Endodermal cell (in vitro differentiated cells): ENCODE results near the gene PRR14L. TPM values are rescaled to one million over a fixed set of nuclear protein-coding genes. Genes with fewer than 3 reads are reported as not detected.
A peak's percentile ranks its signal among the peaks of the same experiment; 100 is the strongest.

Experiments
- DNase-seq: peaks from one replicate; pipeline ENCODE4 v3.0.0-alpha.2; 2017
- H3K27ac ChIP-seq: 2 replicates; pipeline ENCODE4 v1.5.1; 2013; ENCODE audit warnings: mild to moderate bottlenecking, low read depth, low read length, moderate library complexity
- H3K27me3 ChIP-seq: 2 replicates; pipeline ENCODE4 v1.6.1; 2013; ENCODE audit warnings: mild to moderate bottlenecking, low read length, moderate library complexity; ENCODE audit not compliant: insufficient read depth, control insufficient read depth, poor library complexity, severe bottlenecking
- H3K36me3 ChIP-seq: 2 replicates; pipeline ENCODE4 v1.7.0; 2013; ENCODE audit warnings: mild to moderate bottlenecking, low read length, moderate library complexity; ENCODE audit not compliant: control insufficient read depth, insufficient read depth
- H3K4me1 ChIP-seq: one replicate; pipeline ENCODE4 v1.7.0; 2013; ENCODE audit warnings: low read length; ENCODE audit not compliant: control insufficient read depth, insufficient read depth
- H3K4me3 ChIP-seq: 2 replicates; pipeline ENCODE4 v1.5.1; 2013; ENCODE audit warnings: mild to moderate bottlenecking, low read length, moderate library complexity
- H3K9ac ChIP-seq: 2 replicates; pipeline ENCODE4 v1.6.1; 2013; ENCODE audit warnings: mild to moderate bottlenecking, low read length, moderate library complexity; ENCODE audit not compliant: poor library complexity, severe bottlenecking; ENCODE audit errors: extremely low read depth
- H3K9me3 ChIP-seq: 2 replicates; pipeline ENCODE4 v1.6.1; 2013; ENCODE audit warnings: mild to moderate bottlenecking, low read length, moderate library complexity; ENCODE audit not compliant: control insufficient read depth
- H3K27ac Mint-ChIP-seq: 2 replicates; pipeline ENCODE4 v1.8.0; 2020; ENCODE audit warnings: mixed read lengths
- H3K27me3 Mint-ChIP-seq: 2 replicates; pipeline ENCODE4 v1.8.0; 2021; ENCODE audit warnings: mild to moderate bottlenecking, mixed read lengths; ENCODE audit not compliant: insufficient read depth
- H3K36me3 Mint-ChIP-seq: 2 replicates; pipeline ENCODE4 v1.8.0; 2020; ENCODE audit warnings: low read depth, mixed read lengths
- H3K4me1 Mint-ChIP-seq: 2 replicates; pipeline ENCODE4 v1.8.0; 2020; ENCODE audit warnings: mixed read lengths
- H3K4me3 Mint-ChIP-seq: 2 replicates; pipeline ENCODE4 v1.8.0; 2020; ENCODE audit warnings: mild to moderate bottlenecking, moderate library complexity, mixed read lengths
- H3K9me3 Mint-ChIP-seq: 2 replicates; pipeline ENCODE4 v1.8.0; 2020; ENCODE audit warnings: mild to moderate bottlenecking, mixed read lengths
- WGBS, 2 experiments: methylation state at CpG; one replicate each; pipeline versions ENCODE4 v1.1.5 to v1.1.7; 2013; ENCODE audit warnings: missing lambda C conversion rate in 2 of 2, mixed read lengths in 1 of 2; ENCODE audit not compliant: insufficient coverage in 1 of 2, insufficient read length in 1 of 2; 5-methylcytosine and 5-hydroxymethylcytosine counted together
- total RNA-seq, 2 donors: library from RNA; stranded (reverse); fragmentation: NEBNext Ultra II Directional in 1 of 2; extraction: Animal tissue kit (Norgen Biotek cat#: 25700) in 1 of 2; gene quantifications; 2 replicates in 1 of 2; 3 replicates in 1 of 2; pipeline ENCODE4 v1.2.1, GENCODE V29; 2021
- TF ChIP-seq, protein P1 (sequence below): fragments of 200-600 bp; sonication (generic); conservative IDR thresholded peaks from 2 replicates; pipeline ENCODE4 v1.5.0; 2021; ENCODE audit warnings: antibody characterized with exemption, mild to moderate bottlenecking

PRR14L gene
- total RNA-seq, 2 donors from 2014 or later, result 105 to 131 TPM

DNA sequence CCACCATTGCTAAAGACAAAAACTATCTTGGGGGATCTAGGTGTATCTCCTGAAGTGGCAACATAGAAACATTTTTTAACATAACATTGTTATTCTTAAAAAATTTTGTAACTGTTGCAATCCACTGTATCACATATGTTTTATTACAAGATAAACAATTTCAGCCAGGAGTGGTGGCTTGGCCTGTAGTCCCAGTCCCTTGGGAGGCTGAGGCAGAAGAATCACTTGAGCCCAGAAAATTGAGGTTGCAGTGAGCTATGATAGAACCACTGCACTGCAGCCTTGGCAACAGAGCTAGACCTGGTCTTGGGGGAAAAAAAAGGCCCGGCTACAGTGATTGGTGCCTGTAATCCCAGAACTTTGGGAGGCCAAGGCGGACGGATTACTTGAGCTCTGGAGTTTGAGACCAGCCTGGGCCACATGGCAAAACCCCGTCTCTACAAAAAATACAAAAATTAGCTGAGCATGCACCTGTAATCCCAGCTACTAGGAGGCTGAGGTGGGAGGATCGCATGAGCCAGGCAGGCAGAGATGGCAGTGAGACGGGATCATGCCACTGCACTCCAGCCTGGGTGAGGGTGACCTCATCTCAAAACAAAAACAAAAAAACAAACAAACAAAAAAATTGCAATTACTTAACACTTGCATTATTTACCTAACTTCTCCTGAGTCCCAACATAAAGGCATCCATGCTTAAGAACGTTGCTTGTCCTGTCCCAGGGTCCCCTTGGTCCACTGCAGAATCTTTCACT, 2.3 kb upstream of the PRR14L start:
- Histone ChIP-seq H3K9ac (peak overlapping the region; percentile 52), H3K9me3 (no peaks in the 10 kb centered on the region), H3K27ac (peak overlapping the region; percentile 19), H3K4me3 (peak overlapping the region; percentile 100), H3K36me3 (no peaks in the 10 kb centered on the region), H3K4me1 (peaks cover 6% of the 10 kb centered on the region), H3K27me3 (no peaks in the 10 kb centered on the region)
- Mint-ChIP-seq H3K9me3 (no peaks in the 10 kb centered on the region), H3K4me3 (peak overlapping the region; percentile 84), H3K27me3 (no peaks in the 10 kb centered on the region), H3K4me1 (peaks cover 40% of the 10 kb centered on the region), H3K27ac (peak overlapping the region; percentile 99), H3K36me3 (peaks cover 1% of the 10 kb centered on the region)
- WGBS, 2 experiments, result 81 to 88% methylated on average over 7 of the region's 7 CpGs
- TF ChIP-seq, protein P1, sequence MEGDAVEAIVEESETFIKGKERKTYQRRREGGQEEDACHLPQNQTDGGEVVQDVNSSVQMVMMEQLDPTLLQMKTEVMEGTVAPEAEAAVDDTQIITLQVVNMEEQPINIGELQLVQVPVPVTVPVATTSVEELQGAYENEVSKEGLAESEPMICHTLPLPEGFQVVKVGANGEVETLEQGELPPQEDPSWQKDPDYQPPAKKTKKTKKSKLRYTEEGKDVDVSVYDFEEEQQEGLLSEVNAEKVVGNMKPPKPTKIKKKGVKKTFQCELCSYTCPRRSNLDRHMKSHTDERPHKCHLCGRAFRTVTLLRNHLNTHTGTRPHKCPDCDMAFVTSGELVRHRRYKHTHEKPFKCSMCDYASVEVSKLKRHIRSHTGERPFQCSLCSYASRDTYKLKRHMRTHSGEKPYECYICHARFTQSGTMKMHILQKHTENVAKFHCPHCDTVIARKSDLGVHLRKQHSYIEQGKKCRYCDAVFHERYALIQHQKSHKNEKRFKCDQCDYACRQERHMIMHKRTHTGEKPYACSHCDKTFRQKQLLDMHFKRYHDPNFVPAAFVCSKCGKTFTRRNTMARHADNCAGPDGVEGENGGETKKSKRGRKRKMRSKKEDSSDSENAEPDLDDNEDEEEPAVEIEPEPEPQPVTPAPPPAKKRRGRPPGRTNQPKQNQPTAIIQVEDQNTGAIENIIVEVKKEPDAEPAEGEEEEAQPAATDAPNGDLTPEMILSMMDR, result no peak
- no peak for DNase-seq

DNA sequence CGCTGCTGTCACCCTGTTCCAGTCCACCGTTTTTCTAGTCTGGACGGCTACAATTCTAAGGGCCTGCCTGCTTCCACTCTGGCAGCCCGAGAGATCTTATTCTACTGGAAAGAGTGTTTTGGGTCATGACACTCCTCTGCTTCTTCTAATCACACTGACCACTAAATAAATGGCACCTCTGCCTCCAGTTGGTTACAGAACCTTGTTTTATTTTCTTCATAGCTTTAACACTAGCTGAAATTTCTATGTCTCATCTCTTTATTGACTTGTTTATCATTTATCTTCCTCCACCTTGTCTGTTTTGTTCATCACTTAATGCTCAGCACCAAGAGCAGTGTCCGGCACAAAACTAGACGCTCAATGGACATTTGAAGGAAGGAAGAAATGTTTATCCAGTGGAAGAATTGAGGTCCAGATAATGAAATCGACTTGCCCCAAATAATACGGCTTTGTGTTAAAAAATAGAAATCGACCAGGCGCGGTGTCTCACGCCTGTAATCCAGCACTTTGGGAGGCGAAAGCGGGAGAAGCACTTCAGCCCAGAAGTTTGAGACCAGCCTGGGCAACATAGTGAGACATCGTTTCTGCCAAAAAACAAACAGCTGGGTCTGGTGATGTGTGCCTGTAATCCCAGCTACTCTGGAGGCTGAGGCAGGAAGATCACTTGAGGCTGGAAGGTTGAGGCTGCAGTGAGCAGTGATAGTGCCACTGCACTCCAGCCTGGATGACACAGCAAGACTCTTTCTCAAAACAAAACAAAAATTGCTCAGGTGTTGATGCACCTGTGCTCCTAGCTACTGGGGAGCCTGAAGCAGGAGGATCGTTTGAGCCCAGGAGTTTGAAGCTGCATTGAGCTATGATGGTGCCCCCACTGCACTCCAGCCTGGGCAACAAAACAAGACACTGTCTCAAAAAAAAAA, 693 bp upstream of the PRR14L start:
- no peaks in the 10 kb centered on the region for H3K9me3 ChIP-seq
- 66 to 74% methylated on average over 16 of the region's 16 CpGs for WGBS, 2 experiments
- H3K36me3 ChIP-seq, result peaks cover 8% of the 10 kb centered on the region
- peak overlapping the region; percentile 55 for H3K4me3 ChIP-seq
- no peaks in the 10 kb centered on the region for H3K27me3 ChIP-seq
- TF ChIP-seq, protein P1, result no peak
- peaks cover 45% of the 10 kb centered on the region for H3K4me1 Mint-ChIP-seq
- no peak for DNase-seq
- no peak overlapping the region for H3K9ac ChIP-seq
- peaks cover 6% of the 10 kb centered on the region for H3K4me1 ChIP-seq
- peak overlapping the region; percentile 92 for H3K4me3 Mint-ChIP-seq
- H3K9me3 Mint-ChIP-seq, result no peaks in the 10 kb centered on the region
- no peaks in the 10 kb centered on the region for H3K27me3 Mint-ChIP-seq
- H3K27ac ChIP-seq, result no peak overlapping the region
- H3K36me3 Mint-ChIP-seq, result peaks cover 13% of the 10 kb centered on the region
- peak overlapping the region; percentile 96 for H3K27ac Mint-ChIP-seq

DNA sequence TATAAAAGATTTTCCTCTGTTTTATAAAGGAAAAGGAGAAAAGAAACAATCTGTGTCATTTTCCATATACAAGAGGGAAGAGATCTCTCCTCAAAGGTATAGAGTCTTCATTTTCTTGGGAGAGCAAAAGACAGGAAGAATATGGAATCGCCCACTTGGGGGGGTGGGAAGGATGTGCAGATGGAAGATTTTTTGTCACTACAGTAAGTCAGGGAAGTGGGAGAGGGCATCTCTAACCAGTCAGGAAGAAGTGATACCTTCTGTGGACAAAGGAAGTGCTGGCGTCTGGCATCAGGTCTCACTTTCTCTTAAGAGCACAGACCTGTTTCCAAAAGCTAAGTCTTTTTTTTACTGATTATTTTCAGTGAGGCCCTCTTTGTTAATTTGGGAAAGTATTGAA, 1.4 kb downstream of the PRR14L start:
- peak overlapping the region; percentile 96 for H3K4me3 ChIP-seq
- H3K36me3 Mint-ChIP-seq, result peaks cover 23% of the 10 kb centered on the region
- no peaks in the 10 kb centered on the region for H3K9me3 Mint-ChIP-seq
- 16 to 21% methylated on average over 2 of the region's 2 CpGs for WGBS, 2 experiments
- H3K9ac ChIP-seq, result peak overlapping the region; percentile 85
- peak overlapping the region; percentile 92 for H3K4me3 Mint-ChIP-seq
- no peak for DNase-seq
- H3K27ac Mint-ChIP-seq, result peak overlapping the region; percentile 96
- H3K36me3 ChIP-seq, result peaks cover 8% of the 10 kb centered on the region
- H3K27me3 ChIP-seq, result no peaks in the 10 kb centered on the region
- H3K27me3 Mint-ChIP-seq, result no peaks in the 10 kb centered on the region
- no peaks in the 10 kb centered on the region for H3K9me3 ChIP-seq
- peaks cover 4% of the 10 kb centered on the region for H3K4me1 ChIP-seq
- peaks cover 38% of the 10 kb centered on the region for H3K4me1 Mint-ChIP-seq
- TF ChIP-seq, protein P1, result no peak
- H3K27ac ChIP-seq, result no peak overlapping the region
